ENCODE results near the gene TMCC1.

Gene TMCC1

GRCh38 chr3:129605922-129606635 is 287.4 kb downstream of the TMCC1 start:
- no peak for TF ChIP-seq SIN3A (IDR thresholded peaks at IDR 0.05; ENCODE audit: borderline replicate concordance, insufficient read depth, low read length)
- TF ChIP-seq REST (IDR thresholded peaks at IDR 0.05; ENCODE audit: insufficient read depth in 1 of 2, low read depth in 2 of 2, low read length in 2 of 2): no peak
- TF ChIP-seq TAF1 (IDR thresholded peaks at IDR 0.05; ENCODE audit: borderline replicate concordance, insufficient read depth, low read length): no peak
- TF ChIP-seq FOXP2 (optimal IDR thresholded peaks at IDR 0.05; ENCODE audit: borderline replicate concordance, extremely low read depth, extremely low read length, insufficient read depth): no peak
- no peak for TF ChIP-seq POLR2AphosphoS5 (IDR thresholded peaks at IDR 0.05; ENCODE audit: low read depth, low read length)

GRCh38 chr3:129605203-129605921 is 288.1 kb downstream of the TMCC1 start:
- TF ChIP-seq FOXP2 (optimal IDR thresholded peaks at IDR 0.05; ENCODE audit: borderline replicate concordance, extremely low read depth, extremely low read length, insufficient read depth): no peak
- TF ChIP-seq POLR2AphosphoS5 (IDR thresholded peaks at IDR 0.05; ENCODE audit: low read depth, low read length): no peak
- TF ChIP-seq SIN3A (IDR thresholded peaks at IDR 0.05; ENCODE audit: borderline replicate concordance, insufficient read depth, low read length): no peak
- no peak for TF ChIP-seq REST (IDR thresholded peaks at IDR 0.05; ENCODE audit: insufficient read depth in 1 of 2, low read depth in 2 of 2, low read length in 2 of 2)
- TF ChIP-seq TAF1 (IDR thresholded peaks at IDR 0.05; ENCODE audit: borderline replicate concordance, insufficient read depth, low read length): no peak

- TF ChIP-seq REST (IDR thresholded peaks at IDR 0.05; ENCODE audit: insufficient read depth in 1 of 2, low read depth in 2 of 2, low read length in 2 of 2): no peak
Measured at GRCh38 chr3:129604767-129605166, 288.7 kb downstream of the TMCC1 start.

- TF ChIP-seq FOXP2 (optimal IDR thresholded peaks at IDR 0.05; ENCODE audit: borderline replicate concordance, extremely low read depth, extremely low read length, insufficient read depth) (no peak), POLR2AphosphoS5 (IDR thresholded peaks at IDR 0.05; ENCODE audit: low read depth, low read length) (no peak), REST (IDR thresholded peaks at IDR 0.05; ENCODE audit: insufficient read depth in 1 of 2, low read depth in 2 of 2, low read length in 2 of 2) (no peak)
Measured at GRCh38 chr3:129603991-129604749, 289.3 kb downstream of the TMCC1 start.
